LNCAP (cell line): ENCODE results near the gene TOM1.

Experiments
- CTCF ChIP-seq: fragments of 450-650 bp; IDR thresholded peaks from 2 replicates; pipeline ENCODE4 v1.5.1; 2017; ENCODE audit warnings: mild to moderate bottlenecking

Gene TOM1

GRCh38 chr22:35266277-35266676, 33.4 kb upstream of the TOM1 start:
- no peak for TF ChIP-seq CTCF

- TF ChIP-seq CTCF = no peak
Observed at GRCh38 chr22:35269630-35270029, 30.1 kb upstream of the TOM1 start.

GRCh38 chr22:35274154-35274871, 25.4 kb upstream of the TOM1 start:
- TF ChIP-seq CTCF = no peak

- no peak for TF ChIP-seq CTCF
Observed at GRCh38 chr22:35275580-35275979, 24.1 kb upstream of the TOM1 start.

- no peak for TF ChIP-seq CTCF
Observed at GRCh38 chr22:35276019-35276418, 23.7 kb upstream of the TOM1 start.

- TF ChIP-seq CTCF = no peak
Observed at GRCh38 chr22:35288116-35288515, 11.6 kb upstream of the TOM1 start.

GRCh38 chr22:35292786-35293185, 6.9 kb upstream of the TOM1 start:
- TF ChIP-seq CTCF = no peak

- TF ChIP-seq CTCF = no peak
Observed at GRCh38 chr22:35296051-35296450, 3.6 kb upstream of the TOM1 start.
